Measurements from ENCODE around the gene RPS6KB1.

- TF ChIP-seq YY1 (IDR thresholded peaks at IDR 0.05; ENCODE audit: insufficient read depth, insufficient read length), result no peak
- TF ChIP-seq ZNF274 (IDR thresholded peaks at IDR 0.05; ENCODE audit: low read depth, low read length), result no peak
Observed at GRCh38 chr17:59899099-59899498, 6.2 kb downstream of the RPS6KB1 start.
